Astrocyte of the spinal cord (primary cell): ENCODE data around the gene KDM4C.

Experiments used
- DNase-seq: peaks from one replicate; pipeline ENCODE4 v3.0.0; 2011; ENCODE audit warnings: low read depth, low spot score
- H3K4me3 ChIP-seq: 2 replicates; pipeline ENCODE4 v1.5.1; 2011; ENCODE audit warnings: low read depth, mild to moderate bottlenecking, low read length, moderate library complexity
- in situ Hi-C: cut with HindIII; loops from 2 replicates; pipeline ENCODE4 v1.10.0; 2017; ENCODE audit warnings: low sequenced_read_pairs
- TF ChIP-seq, protein P1 (sequence below): IDR thresholded peaks from 2 replicates; pipeline ENCODE4 v1.5.1; 2012; ENCODE audit warnings: low read depth, mild to moderate bottlenecking, low read length, inconsistent platforms

KDM4C gene

DNA sequence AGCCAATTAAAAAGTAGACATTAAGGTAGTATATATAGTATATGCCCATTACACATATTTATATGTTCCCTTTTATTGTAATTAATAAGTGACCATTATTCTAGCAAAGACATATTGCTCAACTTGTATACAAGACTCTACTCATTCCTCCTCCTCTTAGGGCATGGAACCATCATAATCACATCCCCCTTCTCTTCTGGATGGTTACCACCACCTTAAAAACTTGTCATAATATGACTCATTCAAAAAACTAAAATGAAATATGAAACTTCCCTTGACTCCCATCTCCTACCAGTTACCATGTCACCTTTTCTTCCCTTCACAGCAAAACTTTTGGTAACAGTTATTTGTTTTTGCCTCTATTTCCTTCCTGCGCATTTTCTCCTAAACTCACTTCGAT is 438.7 kb downstream of the KDM4C start:
- DNase-seq = no peak
- in situ Hi-C loops = no loop called here
- TF ChIP-seq, protein P1, sequence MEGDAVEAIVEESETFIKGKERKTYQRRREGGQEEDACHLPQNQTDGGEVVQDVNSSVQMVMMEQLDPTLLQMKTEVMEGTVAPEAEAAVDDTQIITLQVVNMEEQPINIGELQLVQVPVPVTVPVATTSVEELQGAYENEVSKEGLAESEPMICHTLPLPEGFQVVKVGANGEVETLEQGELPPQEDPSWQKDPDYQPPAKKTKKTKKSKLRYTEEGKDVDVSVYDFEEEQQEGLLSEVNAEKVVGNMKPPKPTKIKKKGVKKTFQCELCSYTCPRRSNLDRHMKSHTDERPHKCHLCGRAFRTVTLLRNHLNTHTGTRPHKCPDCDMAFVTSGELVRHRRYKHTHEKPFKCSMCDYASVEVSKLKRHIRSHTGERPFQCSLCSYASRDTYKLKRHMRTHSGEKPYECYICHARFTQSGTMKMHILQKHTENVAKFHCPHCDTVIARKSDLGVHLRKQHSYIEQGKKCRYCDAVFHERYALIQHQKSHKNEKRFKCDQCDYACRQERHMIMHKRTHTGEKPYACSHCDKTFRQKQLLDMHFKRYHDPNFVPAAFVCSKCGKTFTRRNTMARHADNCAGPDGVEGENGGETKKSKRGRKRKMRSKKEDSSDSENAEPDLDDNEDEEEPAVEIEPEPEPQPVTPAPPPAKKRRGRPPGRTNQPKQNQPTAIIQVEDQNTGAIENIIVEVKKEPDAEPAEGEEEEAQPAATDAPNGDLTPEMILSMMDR = no peak

DNA sequence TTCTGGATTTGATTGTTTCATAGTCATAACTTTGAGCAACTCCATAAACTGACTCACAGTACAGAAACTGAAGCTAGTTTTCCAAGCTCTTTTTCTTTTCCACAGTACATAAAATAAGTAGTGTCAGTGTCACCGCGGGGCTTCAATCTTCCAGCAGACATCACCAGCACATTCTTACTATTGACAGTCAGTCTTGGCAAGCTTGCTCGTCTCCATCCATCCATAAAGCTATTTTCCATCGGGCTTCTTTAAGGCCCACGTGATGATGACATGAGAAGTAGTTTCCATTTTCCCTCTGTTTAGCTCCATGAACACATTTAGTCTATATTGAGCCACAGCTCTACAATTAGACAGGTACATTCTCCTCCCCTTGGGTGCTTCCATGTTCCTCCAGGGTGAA is 443.4 kb downstream of the KDM4C start:
- TF ChIP-seq, protein P1 = no peak
- no peak for DNase-seq
- in situ Hi-C loops = no loop called here
- H3K4me3 ChIP-seq = no peak overlapping the region

More for the DNA sequence above, 438.7 kb downstream of the KDM4C start:
- H3K4me3 ChIP-seq = no peak overlapping the region

DNA sequence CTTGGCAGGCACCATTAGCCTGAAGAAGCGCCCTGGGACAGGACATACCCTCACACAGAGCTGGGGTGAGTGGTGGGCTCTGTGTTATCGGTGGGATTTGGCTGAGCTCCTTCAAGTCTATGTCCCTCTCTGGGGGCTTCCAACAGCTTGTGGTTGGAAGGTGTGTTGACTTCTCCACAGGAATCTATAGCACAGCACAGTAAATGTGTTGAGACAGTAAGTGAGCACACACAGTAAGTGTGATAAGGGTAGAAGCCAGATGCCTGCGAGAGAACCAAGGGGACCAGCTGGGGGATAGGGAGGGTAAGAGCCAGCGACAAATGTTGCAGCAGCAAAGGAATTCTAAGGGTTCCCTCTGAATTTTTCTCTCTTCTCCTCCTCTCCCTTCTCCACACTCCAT is 448.0 kb downstream of the KDM4C start:
- no peak for DNase-seq
- H3K4me3 ChIP-seq = no peak overlapping the region
- TF ChIP-seq, protein P1 = no peak
- in situ Hi-C loops = no loop called here

DNA sequence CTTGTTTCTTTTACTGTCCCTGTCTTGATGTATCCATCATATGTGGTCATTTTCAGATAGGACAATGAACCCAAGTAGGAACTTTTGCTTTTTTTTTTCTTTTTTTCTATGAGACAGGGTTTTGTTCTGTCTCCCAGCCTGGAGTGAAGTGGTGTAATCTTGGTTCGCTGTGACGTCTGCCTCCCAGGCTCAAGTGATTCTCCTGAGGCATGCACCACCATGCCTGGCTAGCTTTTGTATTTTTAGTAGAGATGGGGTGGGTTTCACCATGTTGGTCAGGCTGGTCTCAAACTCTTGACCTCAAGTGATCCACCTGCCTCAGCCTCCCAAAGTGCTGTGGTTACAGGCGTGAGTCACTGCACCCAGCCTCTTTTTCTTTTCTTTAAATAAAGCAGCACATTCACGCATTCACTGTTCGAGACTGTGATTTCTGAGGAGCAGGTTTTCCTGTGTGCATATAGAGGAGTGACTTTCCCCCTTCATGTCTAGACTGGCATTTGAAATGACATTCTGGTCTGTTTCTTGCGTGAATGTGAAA is 448.5 kb downstream of the KDM4C start:
- in situ Hi-C loops = no loop called here
- DNase-seq = no peak
- H3K4me3 ChIP-seq = no peak overlapping the region
- TF ChIP-seq, protein P1 = no peak

DNA sequence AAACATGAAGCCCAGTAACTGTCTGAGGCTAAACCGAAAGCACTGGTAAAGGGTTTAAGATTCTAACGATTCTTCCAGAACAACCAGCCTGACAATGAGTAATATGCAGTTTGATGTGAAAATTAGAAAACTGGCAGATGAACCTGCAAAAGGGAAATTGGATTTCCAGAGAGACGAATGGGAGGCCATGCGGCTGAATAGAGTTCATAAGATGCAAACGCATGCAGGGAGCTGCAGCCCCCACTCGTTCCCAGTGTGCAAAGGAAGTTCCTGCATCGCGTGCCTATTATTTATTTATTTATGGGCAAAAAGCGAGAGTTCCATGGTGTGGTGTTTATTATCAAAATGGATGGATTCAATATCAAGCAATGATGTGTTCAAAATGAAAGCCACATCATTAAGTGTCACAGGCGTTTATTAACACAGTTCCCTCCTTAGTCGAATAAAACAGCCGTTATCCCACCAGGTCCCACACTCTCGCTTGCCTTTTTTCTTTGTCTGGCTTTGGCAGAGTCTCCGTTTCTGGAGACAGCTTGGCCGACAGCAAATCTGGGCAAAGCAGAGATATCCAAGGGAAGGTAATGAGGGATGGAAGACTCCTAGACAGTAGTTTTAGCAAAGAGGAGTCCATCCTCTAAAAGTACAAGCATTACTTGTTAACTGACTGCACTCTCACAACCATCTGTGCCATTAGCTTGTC is 451.4 kb downstream of the KDM4C start:
- in situ Hi-C loops = no loop called here
- TF ChIP-seq, protein P1 = no peak
- no peak overlapping the region for H3K4me3 ChIP-seq
- no peak for DNase-seq

DNA sequence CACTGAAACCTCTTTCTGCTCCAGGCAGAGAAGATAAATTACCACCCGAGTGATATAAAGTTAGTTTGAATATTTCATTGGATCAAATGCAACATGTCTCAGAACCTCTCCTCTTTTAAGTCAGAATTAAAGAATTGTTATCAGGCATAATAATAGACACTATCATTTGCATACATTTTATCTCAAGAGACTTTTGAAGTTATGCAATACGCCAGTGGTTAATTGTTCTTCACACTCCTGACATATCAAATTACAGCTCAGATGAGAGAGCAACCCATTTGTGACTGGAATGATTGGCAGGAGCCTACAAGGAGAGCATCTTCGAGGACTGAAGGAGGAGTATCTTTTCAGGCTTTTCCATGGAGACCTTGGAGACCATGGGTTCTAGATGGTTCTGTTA is 452.2 kb downstream of the KDM4C start:
- in situ Hi-C loops = no loop called here
- TF ChIP-seq, protein P1 = no peak

More for the DNA sequence above, 452.2 kb downstream of the KDM4C start:
- no peak overlapping the region for H3K4me3 ChIP-seq
- DNase-seq = no peak
